DMS153 treated with DMSO at 0.1 percent for 48 hours (cell line): Measurements from ENCODE around the gene CASZ1.

Source experiments
- DNase-seq: peaks from one replicate; lab custom pipeline; 2025; ENCODE audit not compliant: unreplicated experiment; lab: John Stamatoyannopoulos, UW

CASZ1 gene

DNA sequence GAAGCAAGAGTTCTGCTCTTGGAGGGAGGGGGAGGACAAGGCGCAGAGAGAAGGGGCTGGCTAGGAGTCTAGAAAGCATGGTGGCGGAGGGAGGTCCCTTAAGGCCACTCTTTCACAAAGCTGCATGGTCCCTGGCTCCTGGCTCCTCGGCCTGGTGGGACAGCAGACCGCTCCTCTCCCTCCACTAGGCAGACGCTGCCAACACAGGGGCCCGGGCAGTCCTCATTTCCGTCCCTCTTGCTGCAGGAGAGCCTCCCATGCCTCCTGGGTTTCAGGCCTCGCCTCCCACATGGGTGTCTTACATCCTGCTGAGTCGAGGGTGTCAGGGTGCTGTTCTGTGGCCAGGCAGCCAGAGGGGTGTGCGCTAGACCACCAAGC lies 108.0 kb downstream of the CASZ1 start:
- DNase-seq = no peak

DNA sequence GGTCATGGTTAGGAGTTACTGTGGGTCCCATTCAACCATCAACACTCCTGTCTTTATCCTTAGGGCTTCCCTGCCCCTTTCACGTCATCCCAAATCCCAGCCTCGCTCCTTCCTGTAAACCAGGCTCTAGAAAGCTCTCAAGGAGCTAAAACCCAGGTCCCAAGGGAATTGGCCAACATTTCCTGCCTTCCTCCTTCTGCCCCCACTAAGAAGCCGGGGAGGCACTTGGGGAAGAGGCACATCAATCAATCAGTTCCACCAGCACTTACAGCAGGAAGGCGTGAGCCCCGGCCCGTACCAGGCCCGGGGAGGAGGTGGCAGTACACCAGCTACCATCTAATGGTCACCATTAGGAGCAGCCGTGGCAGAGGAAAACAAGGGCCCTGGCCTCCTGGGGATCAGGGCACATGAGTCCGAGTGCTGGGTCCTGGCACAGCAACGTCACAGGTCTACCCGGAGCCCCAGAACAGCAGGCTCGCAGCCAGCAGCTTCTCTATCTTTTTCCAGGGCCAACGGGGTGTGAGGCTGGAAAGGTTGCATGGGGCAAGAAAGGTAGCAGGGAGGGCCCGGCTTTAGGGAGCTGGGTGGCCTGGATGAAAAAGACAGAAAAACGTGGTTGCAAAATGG lies 108.6 kb downstream of the CASZ1 start:
- DNase-seq = no peak

- peak; percentile 71 for DNase-seq
Observed at GRCh38 chr1:10687251-10687651, 109.2 kb downstream of the CASZ1 start.

- peak; percentile 68 for DNase-seq
Observed at GRCh38 chr1:10686404-10687040, 109.9 kb downstream of the CASZ1 start.

- no peak for DNase-seq
Observed at GRCh38 chr1:10685808-10686403, 110.5 kb downstream of the CASZ1 start.

DNA sequence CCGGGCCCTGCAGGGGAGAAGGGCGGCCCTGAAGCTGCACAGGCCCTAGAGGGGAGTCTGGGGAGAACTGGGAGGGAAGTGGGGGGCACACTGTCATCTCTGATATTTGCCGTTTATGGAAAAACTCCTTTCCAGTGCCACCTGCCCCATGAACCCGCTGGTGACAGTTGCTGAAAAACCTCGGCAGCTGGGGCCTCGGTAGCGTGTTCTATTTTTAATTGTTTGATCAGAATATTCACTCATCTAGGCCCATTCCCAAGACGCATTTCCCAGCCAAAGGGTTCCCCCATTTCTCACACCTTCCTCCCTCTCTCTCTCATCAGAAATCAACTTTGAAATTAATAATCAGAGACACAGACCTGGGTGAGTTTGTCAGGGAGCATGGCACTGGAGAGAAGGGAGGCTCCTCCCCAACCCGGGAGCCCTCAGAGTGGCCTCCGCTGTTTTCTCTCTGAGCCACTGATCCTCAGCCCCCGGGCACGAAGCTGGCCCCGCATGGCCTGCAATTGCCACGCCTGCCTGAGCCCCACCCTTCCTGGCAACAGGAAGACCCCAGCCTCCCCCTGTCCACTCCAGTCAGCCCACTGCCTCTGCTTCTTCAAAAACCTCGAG lies 111.1 kb downstream of the CASZ1 start:
- no peak for DNase-seq

DNA sequence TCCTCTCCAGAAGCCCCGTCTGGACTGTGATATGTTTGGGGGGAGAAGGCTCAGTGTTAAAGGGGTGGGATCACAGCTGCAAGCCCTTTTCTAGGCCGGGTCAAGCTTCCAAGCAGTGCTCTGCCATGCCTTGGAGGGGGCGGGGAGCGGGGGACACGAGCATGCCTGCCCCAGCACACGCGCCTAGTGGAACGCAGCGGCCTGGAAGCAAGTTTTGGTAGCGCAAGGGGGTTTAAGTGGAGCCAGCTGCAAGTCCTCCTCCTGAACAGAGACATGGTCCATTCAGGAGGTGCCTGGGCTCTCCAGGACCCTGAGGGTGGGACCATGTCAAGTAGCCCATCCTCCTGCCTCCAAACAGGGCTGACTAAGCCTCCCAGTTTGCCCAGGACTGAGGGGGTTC lies 112.2 kb downstream of the CASZ1 start:
- DNase-seq = no peak

DNA sequence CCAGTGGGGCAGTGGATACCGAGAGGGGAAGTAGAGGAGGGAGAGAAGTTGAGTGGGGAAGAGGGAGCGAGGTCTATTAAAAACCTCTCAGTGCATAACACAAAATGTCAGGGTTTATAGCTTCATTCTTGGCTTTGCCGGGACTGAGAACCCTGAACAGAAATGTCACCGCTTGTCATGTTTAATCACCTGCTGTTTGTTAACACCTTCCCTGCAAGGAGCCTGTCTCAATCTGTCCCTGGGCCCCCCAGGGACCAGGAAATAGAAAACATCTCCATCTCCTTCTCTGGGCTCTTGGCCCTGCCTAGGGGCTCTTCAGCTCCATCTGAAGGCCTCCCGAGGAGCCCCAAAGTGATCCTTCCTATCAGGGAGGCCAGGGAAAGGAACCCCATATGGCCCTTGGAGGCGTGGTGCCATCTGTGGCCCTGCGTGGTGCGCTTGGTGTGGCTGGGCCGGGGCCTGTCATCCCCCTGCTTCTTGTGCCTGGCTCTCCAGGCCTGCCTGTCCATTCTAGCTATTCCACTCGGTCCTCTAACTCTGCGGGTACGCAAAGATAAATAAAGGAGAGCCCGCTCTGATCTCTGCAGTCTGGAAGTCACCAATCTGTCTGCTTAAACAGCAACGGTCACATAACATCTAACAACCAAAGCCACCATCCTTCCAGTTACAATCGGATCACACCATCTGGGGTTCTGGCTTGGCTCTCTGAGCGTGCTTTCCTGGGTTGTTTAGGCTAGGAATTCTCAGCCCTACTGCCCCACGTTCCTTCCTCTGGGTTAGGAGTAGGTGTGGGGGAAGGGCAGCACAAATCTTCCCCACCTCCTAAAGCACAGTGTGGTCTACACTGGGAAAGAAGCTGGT lies 113.8 kb downstream of the CASZ1 start:
- DNase-seq = peak; percentile 55

GRCh38 chr1:10682108-10682445 lies 114.4 kb downstream of the CASZ1 start:
- no peak for DNase-seq

DNA sequence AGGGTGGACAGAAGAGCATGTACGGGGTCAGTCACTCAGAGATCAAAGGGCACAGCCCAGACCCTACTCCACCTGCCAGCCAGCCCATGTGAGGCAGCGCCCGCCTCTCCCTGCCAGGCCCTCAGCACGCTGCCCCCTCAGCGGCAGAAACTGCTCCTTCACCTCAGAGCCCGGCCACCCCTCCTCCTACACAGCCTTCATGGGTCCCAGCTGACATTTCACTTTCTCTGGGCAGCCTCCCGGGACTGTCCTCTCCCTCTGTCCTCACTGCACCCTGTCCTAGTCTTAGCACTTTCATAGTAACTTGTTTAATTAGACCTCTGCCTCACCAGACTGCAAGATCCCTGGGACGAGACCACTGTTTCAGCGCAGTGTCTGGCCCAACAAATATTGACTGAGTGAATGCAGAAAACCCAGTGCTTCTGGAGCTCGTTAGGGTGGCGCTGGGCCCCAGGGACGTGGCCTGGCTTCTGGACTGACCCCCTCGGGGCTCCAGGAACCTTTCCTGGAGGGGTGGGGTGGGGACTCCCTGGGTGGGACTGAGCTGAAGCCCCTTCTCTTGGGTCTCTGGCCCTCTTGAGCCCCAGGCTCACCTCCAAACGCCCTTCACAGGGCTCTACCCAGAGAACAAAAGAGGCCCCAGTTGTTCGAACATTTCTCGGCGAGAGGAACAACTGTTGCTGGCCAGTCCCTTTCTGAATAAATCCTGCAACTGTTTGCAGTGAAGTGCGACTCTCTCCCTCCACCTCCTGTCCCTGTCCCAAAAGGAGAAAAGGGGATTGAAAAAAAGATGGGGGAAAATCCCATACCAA lies 114.9 kb downstream of the CASZ1 start:
- DNase-seq = no peak

DNA sequence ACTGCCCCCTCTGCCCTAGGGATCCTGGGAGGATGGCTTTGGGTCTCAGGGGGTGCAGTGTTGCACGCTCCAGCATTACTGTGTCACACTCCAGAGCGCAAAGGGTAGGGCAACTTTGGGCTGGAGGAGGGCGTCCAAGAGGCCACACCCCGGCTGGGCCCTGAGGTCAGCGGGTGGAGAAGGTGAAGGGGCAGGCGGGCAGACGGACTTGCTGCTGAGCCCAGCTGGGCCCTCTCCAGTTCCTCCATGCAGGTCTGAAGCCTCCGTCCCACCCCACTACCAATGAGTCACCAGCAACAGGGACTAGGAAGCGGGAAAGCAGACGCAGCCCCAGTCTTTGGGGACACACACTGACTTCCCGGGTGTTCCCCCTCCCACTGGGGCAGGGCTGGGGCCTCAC lies 116.0 kb downstream of the CASZ1 start:
- DNase-seq = no peak

DNA sequence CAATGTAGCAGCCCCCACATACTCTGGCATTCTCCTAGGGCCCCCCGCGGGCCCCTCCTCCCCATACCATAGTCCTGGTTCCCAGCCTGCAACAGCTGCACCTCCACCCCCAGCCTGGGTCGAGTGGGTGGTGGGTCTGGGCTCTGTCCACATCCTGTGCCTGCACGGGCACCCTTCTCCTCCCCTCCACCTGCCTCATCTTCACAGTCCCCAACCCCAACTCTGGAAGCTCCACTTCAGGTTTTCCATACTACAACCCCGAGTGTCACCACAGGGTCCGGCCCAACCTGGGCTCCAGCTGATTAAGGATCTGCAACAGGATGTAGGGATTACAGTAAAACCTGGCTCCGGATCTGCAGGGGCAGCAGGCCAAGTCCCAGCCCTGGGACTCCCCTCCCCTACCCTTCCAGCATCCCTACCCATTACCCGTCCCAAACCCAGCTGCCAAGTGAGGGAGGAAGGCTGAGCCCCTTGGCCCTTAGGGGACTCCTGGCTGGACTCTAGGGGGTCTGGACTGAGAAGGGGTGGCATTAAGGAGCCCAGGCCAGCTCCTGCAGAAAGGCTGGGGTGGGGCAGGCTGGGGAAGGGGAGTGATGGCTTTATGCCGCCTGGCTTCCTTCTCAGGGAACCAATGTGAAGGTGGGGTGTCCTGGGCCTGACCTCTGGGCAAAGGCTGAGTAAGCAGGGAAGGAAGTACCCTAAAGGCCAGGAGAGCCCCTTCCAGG lies 116.8 kb downstream of the CASZ1 start:
- peak; percentile 50 for DNase-seq

DNA sequence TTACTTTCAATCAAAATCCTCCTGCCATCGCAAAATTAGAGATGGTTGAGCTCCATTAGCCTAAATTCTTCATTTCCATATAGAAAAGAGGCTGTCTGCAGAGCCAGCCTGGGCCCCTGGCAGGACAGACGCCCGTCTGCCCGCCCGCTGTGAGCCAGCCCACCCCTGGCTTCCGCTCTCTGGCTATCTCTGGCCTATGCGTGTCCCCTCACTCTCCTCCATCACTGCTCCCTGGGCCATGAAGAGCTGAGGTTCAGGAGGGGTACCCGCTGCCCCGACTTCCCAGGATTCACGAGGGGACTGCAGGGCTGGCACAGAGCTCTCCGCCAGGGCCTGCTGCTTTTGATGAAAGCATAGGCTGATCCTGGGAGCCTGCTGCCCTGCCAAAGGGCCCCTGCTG lies 117.6 kb downstream of the CASZ1 start:
- DNase-seq = no peak

DNA sequence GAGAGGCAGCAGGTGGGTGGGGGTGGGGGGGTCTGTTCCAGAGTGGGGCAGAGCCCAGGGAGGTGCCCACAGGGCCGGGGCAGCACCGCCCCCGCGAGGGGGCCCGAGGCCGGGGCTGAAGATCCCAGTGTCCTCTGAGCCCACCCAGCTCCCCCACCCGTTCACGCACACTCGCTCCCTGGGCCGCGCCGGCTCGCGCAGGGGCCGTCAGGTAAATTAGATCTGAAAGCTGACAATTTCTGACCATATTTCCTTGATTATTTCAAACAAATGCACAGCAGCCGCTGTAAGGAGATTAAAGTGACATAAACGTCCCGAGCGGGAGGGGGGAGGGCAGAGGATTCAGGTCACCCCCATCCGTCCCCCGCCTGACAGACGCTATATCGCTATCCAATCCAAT lies 118.0 kb downstream of the CASZ1 start:
- no peak for DNase-seq

GRCh38 chr1:10677491-10678391 lies 118.7 kb downstream of the CASZ1 start:
- DNase-seq = no peak

DNA sequence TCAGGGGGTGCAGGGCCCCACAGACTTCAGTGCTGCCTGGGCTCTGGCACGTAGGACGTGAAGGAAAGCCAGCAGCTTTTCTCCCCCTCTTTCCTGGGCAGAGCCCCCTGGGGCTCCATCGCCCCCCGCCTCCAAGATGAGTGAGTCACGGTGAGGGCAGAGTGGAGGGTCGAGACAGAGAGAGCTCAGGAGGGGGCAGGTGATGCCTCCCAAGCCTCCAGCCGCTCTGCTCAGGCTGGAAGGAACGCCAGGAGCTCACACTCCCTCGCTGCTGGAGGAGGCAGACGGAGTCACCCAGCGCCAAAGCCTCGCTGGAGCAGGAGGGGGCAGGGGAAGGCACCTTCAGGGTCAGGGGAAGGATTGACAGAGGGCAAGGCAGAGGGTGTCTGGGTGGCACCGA lies 119.5 kb downstream of the CASZ1 start:
- no peak for DNase-seq

DNA sequence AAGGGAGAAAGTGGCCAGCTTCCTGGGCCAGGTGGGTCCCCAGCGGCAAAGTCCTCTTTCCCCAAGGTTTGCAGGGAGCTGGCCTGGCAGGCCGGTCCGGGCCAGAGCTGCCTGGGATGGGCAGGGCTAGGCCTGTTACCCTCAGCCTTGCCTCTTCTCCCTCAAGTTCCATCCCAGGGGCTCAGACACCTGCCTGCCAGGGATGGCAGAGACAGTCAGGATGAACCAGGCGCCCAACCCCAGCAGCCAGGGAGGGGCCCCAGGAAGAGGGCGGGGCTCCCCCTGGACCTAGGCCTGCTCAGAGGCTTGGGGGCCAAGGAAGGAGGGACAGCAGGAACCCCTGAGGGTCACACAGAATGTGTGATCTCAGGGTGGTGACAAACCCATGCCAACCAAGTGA lies 120.6 kb downstream of the CASZ1 start:
- DNase-seq = no peak

GRCh38 chr1:10674700-10675609 lies 121.5 kb downstream of the CASZ1 start:
- DNase-seq = peak; percentile 59
